ENCODE measurements around the gene C7orf33. TPM values are rescaled to one million over a fixed set of nuclear protein-coding genes. Genes with fewer than 3 reads are reported as not detected.

The C7orf33 gene
- total and polyA plus RNA-seq, 3 donors from 2014 or later = 0.19 to 0.24 TPM; not detected in 1

DNA sequence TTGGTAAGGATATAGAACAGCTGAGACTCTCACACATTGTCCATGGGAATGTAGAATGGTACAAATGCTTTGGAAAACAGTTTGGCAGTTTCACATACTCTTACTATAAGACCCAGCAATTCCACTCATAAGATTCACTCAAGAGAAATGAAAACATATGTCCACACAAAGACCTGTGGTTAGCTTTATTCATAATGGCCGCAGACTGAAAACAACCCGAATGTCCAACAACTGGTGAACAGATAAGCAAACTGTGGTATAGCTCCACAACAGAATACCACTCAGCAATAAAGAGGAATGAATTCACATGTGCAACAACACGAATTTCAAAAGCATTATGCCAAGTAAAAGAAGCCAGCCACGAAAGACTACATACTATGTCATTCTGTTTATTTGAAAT lies 74.7 kb downstream of the C7orf33 start:
- Histone ChIP-seq H3K27me3 (no peaks in the 10 kb centered on the region), H3K4me3 (no peak overlapping the region), H3K27ac (no peak overlapping the region), H3K36me3 (ENCODE audit: low read depth, missing control alignments) (no peaks in the 10 kb centered on the region), H3K9me3 (no peaks in the 10 kb centered on the region), H3K4me1 (peaks cover 5% of the 10 kb centered on the region)
- intact Hi-C loops (cut with DNase I; ENCODE audit: low total_unique reads) = no loop called here
- DNase-seq = no peak
- 83 to 95% methylated on average over 4 of the region's 4 CpGs for WGBS, 2 donors
- TF ChIP-seq, protein P1, sequence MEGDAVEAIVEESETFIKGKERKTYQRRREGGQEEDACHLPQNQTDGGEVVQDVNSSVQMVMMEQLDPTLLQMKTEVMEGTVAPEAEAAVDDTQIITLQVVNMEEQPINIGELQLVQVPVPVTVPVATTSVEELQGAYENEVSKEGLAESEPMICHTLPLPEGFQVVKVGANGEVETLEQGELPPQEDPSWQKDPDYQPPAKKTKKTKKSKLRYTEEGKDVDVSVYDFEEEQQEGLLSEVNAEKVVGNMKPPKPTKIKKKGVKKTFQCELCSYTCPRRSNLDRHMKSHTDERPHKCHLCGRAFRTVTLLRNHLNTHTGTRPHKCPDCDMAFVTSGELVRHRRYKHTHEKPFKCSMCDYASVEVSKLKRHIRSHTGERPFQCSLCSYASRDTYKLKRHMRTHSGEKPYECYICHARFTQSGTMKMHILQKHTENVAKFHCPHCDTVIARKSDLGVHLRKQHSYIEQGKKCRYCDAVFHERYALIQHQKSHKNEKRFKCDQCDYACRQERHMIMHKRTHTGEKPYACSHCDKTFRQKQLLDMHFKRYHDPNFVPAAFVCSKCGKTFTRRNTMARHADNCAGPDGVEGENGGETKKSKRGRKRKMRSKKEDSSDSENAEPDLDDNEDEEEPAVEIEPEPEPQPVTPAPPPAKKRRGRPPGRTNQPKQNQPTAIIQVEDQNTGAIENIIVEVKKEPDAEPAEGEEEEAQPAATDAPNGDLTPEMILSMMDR (IDR thresholded peaks at IDR 0.05) = no peak
- no peak for TF ChIP-seq POLR2A (IDR thresholded peaks at IDR 0.05)

Other genes with a start within 250 kb of the C7orf33 start
- 100 to 1,000 TPM; 151 to 161 TPM for gene CUL1, start 108.1 kb downstream of the C7orf33 start, total RNA-seq
- gene CUL1, start 108.1 kb downstream of the C7orf33 start, polyA plus RNA-seq (ENCODE audit: insufficient read depth, low read depth, low replicate concordance) = 206 TPM

Data from testis (tissue), 3 donors.